Stimulated activated CD8-positive, alpha-beta memory T cell treated with anti-CD3 and anti-CD28 coated beads, Interleukin-2, amount 100 ng/mL, for 1 hour (primary cell): ENCODE measurements around the gene C16orf95.
"Not testable (repeated sequence)": the region's sequence is repeated elsewhere in the genome, so short reads cannot be mapped to it uniquely, and the experiment has no call there.

ENCODE experiments used
- DNase-seq, 2 donors: peaks; one replicate each; pipeline ENCODE4 v3.0.0-alpha.2; 2020; ENCODE audit warnings: low read depth in 2 of 2

The C16orf95 gene

DNA sequence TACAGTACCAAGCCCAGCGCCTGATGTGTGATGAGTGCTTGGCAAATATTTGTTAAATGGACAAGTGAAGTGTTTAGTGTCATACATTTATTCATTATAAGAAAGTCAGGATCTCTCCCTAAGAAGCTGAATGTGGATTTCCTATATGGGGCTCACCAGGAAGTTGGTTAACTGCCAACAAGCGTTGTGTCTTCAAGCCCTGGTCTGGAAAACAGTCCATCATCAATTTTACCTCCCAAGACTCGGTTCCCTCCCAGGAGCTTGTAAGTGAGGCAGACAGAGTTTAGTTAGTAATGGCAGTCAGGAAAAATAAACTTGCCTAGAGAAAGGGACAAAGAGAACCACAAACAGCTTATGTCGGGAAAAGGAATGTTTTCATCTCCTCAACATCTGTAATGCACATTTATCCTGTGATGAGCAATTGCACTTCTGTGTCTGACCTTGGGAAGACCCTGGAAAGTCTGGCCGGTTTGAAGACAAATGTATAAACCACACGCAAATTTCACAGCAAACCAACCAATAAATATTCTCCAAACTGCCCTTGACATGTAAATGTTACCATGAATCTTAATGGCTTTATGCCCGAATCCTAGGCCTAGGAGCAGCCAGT is 28.3 kb downstream of the C16orf95 start:
- DNase-seq, result no peak

DNA sequence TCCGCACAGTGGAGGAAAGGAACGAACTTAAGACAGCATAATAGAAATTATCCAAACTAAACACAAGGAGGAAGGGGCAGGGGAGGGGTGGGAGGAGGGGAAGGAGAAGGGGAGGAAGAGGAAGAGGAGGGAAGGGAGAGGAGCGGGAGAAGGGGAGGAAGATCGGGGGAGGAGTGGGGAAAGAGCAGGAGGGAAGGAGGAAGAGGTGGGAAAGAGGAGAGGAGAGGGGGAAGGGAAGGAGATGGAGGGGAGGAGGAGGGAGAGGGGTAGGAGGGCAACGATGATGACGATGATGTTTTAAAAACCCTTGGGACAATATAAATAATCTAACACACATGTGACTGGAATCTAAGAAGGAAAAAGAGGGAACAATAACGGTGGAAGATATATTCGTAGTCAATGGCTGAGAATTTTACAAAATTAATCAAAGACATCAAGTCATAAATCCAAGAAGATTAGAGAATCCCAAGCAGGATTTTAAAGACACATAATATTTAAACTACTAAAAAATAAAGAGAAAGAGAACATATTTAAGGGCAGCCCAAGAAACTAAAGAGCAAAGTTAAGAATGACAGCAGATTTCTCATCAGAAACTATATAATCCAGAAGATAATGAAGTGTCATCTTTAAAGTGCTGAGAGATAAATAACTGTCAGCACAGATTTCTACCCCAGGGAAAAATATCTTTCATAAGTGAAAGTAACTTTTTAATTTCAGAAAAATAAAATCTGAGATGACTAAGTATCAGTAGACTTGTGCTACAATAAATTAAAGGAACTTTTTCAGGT is 30.2 kb downstream of the C16orf95 start:
- no peak for DNase-seq

GRCh38 chr16:87284183-87284582 is 33.0 kb downstream of the C16orf95 start:
- DNase-seq, result no peak

GRCh38 chr16:87279094-87279658 is 38.0 kb downstream of the C16orf95 start:
- no peak for DNase-seq

GRCh38 chr16:87278191-87279093 is 38.8 kb downstream of the C16orf95 start:
- no peak for DNase-seq

DNA sequence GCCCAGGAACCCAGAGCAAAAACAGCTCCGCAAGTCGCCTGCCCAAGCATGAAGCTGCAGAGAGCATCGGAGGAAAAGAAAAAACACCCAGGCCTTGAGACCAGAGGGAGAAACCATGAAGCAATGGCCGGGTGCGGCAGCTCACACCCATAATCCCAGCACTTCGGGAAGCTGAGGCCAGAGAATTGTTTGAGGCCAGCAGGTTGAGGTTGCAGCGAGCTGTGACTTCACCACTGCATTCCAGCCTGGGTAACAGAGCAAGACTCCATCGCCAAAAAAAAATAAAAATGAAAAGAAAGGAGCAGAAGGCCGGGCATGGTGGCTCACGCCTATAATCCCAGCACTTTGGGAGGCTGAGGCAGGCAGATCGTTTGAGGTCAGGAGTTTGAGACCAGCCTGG is 40.3 kb downstream of the C16orf95 start:
- DNase-seq, result no peak

- DNase-seq, result no peak
Observed at GRCh38 chr16:87276091-87276701, 41.0 kb downstream of the C16orf95 start.

GRCh38 chr16:87274794-87275193 is 42.4 kb downstream of the C16orf95 start:
- DNase-seq, result no peak

DNA sequence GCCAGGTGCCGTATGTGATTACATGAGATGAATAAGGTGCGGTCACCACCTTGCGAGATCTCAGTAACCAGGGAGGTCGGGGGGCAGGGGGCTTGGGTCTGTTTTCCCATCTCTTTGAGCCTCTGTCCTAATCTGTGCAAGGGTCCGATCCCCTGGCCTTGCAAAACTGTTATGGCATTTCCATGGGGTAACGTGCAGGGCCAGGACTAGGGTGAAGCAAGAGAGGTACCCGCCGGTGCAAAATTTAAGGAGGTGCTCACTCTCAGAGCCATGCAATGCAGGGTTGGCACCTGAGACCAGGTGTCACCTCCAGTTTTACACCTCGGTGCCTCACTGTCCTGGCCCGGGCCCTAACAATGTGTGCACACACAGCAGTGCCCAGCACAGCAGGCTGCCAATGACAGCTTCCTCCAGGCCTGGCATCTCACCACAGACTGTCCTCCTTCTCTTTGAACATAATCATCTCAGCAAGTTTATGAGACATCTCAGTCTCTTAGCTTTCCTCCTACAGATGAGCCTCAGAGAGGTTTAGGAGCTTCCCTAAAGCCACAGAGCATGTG is 43.6 kb downstream of the C16orf95 start:
- DNase-seq, result no peak

GRCh38 chr16:87271256-87271655 is 45.9 kb downstream of the C16orf95 start:
- DNase-seq, result no peak

DNA sequence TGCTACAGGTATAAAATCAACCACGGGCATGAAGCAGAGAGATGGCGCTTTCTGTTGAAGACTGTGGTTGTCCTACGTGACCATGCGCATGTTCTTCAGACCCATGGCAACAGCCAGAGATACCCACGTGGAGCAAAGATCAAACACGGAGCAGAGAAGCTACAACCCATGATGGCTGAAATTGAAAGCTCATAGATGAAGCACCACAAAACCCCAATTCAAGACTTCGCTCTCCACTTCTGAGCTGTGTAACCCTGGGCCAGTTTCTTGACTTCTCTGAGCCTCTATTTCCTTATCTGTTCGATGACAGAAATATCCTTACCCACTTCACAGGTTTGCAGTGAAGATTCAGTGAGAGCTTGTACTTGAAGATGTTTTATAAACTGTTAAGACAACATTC is 49.6 kb downstream of the C16orf95 start:
- no peak for DNase-seq

GRCh38 chr16:87266846-87267245 is 50.3 kb downstream of the C16orf95 start:
- DNase-seq, result no peak

- DNase-seq, result no peak
Observed at GRCh38 chr16:87265261-87265660, 51.9 kb downstream of the C16orf95 start.

- DNase-seq, result no peak
Observed at GRCh38 chr16:87264634-87265033, 52.6 kb downstream of the C16orf95 start.

DNA sequence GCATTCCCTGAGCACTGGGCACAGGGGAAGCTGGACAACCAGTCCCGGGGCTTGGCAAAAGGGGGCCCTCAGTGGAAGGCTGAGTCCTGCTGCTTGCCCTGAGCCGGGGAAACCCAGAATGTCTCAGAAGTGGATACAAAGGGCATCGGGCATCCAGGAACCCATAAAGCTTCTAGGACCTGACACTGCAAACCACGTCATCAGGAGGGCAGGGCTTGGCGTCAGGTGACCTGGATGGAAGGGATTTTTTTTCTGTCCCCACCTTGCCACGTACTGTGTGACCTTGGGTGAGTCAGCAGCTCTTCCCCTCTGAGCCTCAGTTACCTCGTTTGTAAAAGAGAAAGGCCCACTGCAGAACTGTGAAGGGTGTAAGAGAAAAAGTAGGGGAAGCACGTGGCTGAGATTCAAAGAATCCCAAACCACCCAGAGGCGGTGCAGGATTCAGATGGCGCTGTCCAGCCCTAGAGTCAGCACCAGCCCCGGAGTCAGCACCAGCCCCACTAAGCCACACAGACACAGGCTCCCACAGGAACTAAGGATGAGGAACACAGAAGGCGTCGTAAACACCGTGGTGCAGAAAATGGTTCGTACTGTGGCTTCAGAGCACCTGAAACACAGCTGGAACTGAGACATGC is 53.7 kb downstream of the C16orf95 start:
- DNase-seq, result no peak

DNA sequence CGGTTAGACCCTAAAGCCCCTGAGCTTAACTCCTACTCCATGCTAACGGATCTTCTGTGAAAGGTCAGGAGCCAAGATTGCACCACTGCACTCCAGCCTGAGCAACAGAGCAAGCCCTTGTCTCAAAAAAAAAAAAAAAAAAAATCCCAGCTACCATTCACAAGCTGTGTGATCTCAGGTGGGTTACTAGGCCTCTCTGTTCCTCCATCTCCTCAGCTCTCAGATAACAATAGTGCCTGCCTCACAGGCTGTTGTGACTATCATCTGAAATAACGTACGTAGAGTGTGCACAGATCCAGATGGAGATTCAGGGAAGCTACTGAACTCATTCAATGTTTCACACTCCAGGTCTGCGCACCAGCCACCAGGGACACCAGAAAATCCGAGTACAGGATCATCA is 57.8 kb downstream of the C16orf95 start:
- no peak for DNase-seq

- not testable (repeated sequence) for DNase-seq
Observed at GRCh38 chr16:87258653-87259052, 58.5 kb downstream of the C16orf95 start.

DNA sequence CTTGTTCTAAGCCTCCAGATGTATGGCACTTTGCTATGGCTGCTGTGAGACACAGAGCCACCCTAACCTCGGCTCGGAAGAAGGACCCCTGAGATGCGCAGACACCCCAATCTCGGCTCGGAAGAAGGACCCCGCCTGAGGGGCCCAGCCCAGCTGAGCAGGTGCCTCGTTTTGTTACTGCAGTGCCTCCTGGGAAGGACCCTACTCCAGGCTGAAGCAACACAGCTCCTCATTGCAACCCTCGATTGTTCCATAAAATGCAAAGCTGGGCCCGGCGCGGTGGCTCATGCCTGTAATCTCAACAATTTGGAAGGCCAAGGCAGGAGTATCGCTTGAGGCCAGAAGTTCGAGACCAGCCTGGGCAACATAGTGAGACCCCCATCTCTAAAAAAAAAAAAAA is 61.3 kb downstream of the C16orf95 start:
- DNase-seq, result no peak

DNA sequence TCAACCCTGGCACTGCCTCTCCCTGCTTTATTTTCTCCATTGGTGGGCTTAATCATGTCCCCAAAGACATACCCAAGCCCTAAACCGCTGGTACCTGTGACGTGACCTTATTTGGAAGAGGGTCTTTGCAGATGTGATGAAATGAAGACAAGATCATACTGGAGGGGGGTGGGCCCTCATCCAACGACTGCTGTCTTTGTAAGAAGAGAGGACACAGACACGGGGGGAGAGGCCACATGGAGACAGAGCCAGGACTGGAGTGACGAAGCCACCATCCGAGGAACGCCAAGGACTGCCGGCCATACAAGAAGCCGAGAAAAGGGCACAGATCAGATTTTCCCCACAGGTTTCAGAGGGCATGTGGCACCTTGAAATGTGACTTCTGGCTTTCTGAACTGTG is 62.5 kb downstream of the C16orf95 start:
- no peak for DNase-seq

GRCh38 chr16:87254296-87254695 is 62.9 kb downstream of the C16orf95 start:
- no peak for DNase-seq

DNA sequence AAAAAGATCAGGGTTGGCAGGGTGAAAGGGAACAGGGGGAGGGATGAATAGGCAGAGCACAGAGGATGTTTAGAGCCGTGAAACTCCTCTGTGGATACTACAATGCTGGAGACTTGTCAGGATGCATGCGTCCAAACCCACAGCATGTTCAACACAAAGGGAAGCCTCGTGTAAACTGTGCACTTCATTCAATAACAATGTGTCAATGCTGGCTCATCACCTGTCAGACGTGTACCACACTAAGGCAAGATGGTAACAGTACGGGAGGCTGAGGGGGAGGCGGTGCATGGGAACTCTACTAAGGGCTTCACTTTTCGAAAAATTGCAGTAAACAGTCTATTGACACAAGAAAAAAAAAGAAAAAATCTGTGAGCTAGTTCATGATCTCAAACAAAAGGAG is 63.7 kb downstream of the C16orf95 start:
- no peak for DNase-seq
